Gastrocnemius medialis (tissue), 4 donors: ENCODE measurements around the gene CYP8B1. TPM values are rescaled to one million over a fixed set of nuclear protein-coding genes. Genes with fewer than 3 reads are reported as not detected.

Source experiments
- ATAC-seq, 2 donors: fragments of 150-250 bp; one replicate each; pipeline ENCODE4 v1.9.1; 2016
- DNase-seq, 2 donors: peaks; one replicate each; pipeline ENCODE4 v3.0.0-alpha.2; 2019
- H3K27ac ChIP-seq, 4 donors: fragments of 200-600 bp; sonication (generic); 1 replicate in 1 of 4; 2 replicates in 3 of 4; pipeline ENCODE4 v1.5.1; 2016 to 2018; ENCODE audit warnings: mild to moderate bottlenecking in 2 of 4, moderate library complexity in 1 of 4
- H3K27me3 ChIP-seq, 3 donors: fragments of 200-600 bp; sonication (generic) in 2 of 3; 1 replicate in 1 of 3; 2 replicates in 2 of 3; pipeline versions ENCODE4 v1.5.1 to v1.6.0; 2016 to 2019; ENCODE audit warnings: mild to moderate bottlenecking in 1 of 3, moderate library complexity in 1 of 3
- H3K36me3 ChIP-seq, 2 donors: fragments of 200-600 bp; sonication (generic) in 1 of 2; one replicate each; pipeline ENCODE4 v1.5.1; 2017 to 2018
- H3K4me1 ChIP-seq, 2 donors: fragments of 200-600 bp; sonication (generic) in 1 of 2; one replicate each; pipeline ENCODE4 v1.5.1; 2016 to 2017; ENCODE audit warnings: mild to moderate bottlenecking in 2 of 2
- H3K4me3 ChIP-seq, 4 donors: fragments of 200-600 bp; sonication (generic) in 3 of 4; 1 replicate in 1 of 4; 2 replicates in 3 of 4; pipeline ENCODE4 v1.5.1; 2016 to 2019; ENCODE audit warnings: mild to moderate bottlenecking in 2 of 4
- H3K9me3 ChIP-seq, 3 donors: fragments of 200-600 bp; sonication (generic) in 2 of 3; 1 replicate in 1 of 3; 2 replicates in 2 of 3; pipeline ENCODE4 v1.5.1; 2016 to 2019
- CTCF ChIP-seq, 5 experiments: fragments of 450-650 bp in 3 of 5; fragments of 200-600 bp in 2 of 5; sonication (generic) in 2 of 5; IDR thresholded peaks in 4 of 5; conservative IDR thresholded peaks in 1 of 5; 1 replicate in 4 of 5; 2 replicates in 1 of 5; pipeline ENCODE4 v1.5.1; 2016 to 2019; ENCODE audit warnings: antibody characterized with exemption in 5 of 5, mild to moderate bottlenecking in 3 of 5, moderate library complexity in 3 of 5
- POLR2A ChIP-seq, 2 donors: fragments of 450-650 bp; IDR thresholded peaks; one replicate each; pipeline ENCODE4 v1.6.1; 2017; ENCODE audit warnings: antibody characterized with exemption in 2 of 2, mild to moderate bottlenecking in 2 of 2, moderate library complexity in 2 of 2
- in situ Hi-C, 4 donors: fragments of 200-750 bp; cut with MboI; loops; one replicate each; pipeline versions ENCODE4 v1.15.0 to v1.8.0; 2017; ENCODE audit warnings: low sequenced_read_pairs in 4 of 4
- intact Hi-C: fragments of 100-400 bp; cut with DNase I; formaldehyde crosslinking; loops from one replicate; pipeline ENCODE4 v1.15.1; 2023; ENCODE audit warnings: low total_unique reads
- total RNA-seq, 4 donors: library from RNA; depleted of rRNA; stranded (reverse); fragments of >200 nt; gene quantifications; one replicate each; pipeline versions ENCODE4 v1.1.0 to v1.2.3, GENCODE V29; 2016

The CYP8B1 gene
- total RNA-seq, 4 donors from 2014 or later = 0.62 to 0.93 TPM; not detected in 2

- peak; percentile 95 to 96 for ATAC-seq
- peak in 1 of 2 donors; percentile 32 for DNase-seq
- no peaks in the 10 kb centered on the region for H3K36me3 ChIP-seq
- no peak overlapping the region for H3K27ac ChIP-seq
- peak; percentile 70 to 87 (median 80) for TF ChIP-seq CTCF (IDR thresholded peaks at IDR 0.05 in 4 of 5, conservative IDR thresholded peaks at IDR 0.05 in 1 of 5)
- TF ChIP-seq POLR2A (IDR thresholded peaks at IDR 0.05) = no peak
- intact Hi-C loops (loop anchor here (2.0 kb wide), 1 partner anchor 59 kb away; no protein-coding TSS in a partner anchor), in situ Hi-C loops (loop anchor here (5.0 to 10.0 kb wide), 3 partner anchors 45 to 55 kb away; no protein-coding TSS in a partner anchor)
- H3K4me3 ChIP-seq = no peak overlapping the region
- no peaks in the 10 kb centered on the region for H3K27me3 ChIP-seq
- H3K4me1 ChIP-seq = no peaks in the 10 kb centered on the region
- no peaks in the 10 kb centered on the region for H3K9me3 ChIP-seq
Observed at GRCh38 chr3:42839616-42840015, 36.1 kb downstream of the CYP8B1 start.

GRCh38 chr3:42838571-42838970, 37.1 kb downstream of the CYP8B1 start:
- H3K4me3 ChIP-seq = no peak overlapping the region
- in situ Hi-C loops (loop anchor here (5.0 to 10.0 kb wide), 3 partner anchors 46 to 54 kb away; no protein-coding TSS in a partner anchor), intact Hi-C loops (loop anchor here (2.0 kb wide), 1 partner anchor 58 kb away; no protein-coding TSS in a partner anchor)
- H3K36me3 ChIP-seq = no peaks in the 10 kb centered on the region
- H3K4me1 ChIP-seq = no peaks in the 10 kb centered on the region
- no peak for TF ChIP-seq CTCF (IDR thresholded peaks at IDR 0.05 in 4 of 5, conservative IDR thresholded peaks at IDR 0.05 in 1 of 5)
- TF ChIP-seq POLR2A (IDR thresholded peaks at IDR 0.05) = no peak
- DNase-seq (no peak), ATAC-seq (no peak)
- H3K27me3 ChIP-seq = no peaks in the 10 kb centered on the region
- H3K9me3 ChIP-seq = no peaks in the 10 kb centered on the region
- no peak overlapping the region for H3K27ac ChIP-seq

- intact Hi-C loops = no loop called here
Observed at GRCh38 chr3:42836150-42837123, 39.2 kb downstream of the CYP8B1 start.

GRCh38 chr3:42831321-42831713, 44.4 kb downstream of the CYP8B1 start:
- Histone ChIP-seq H3K27me3 (no peaks in the 10 kb centered on the region), H3K4me3 (no peak overlapping the region), H3K4me1 (no peaks in the 10 kb centered on the region), H3K36me3 (no peaks in the 10 kb centered on the region), H3K9me3 (no peaks in the 10 kb centered on the region), H3K27ac (no peak overlapping the region)
- in situ Hi-C loops = loop anchor here in 3 of 4 donors (5.0 to 10.0 kb wide), 3 partner anchors 46 to 53 kb away; partner anchors contain the start of gene CYP8B1 (in 1 of the 3)
- TF ChIP-seq CTCF (IDR thresholded peaks at IDR 0.05 in 4 of 5, conservative IDR thresholded peaks at IDR 0.05 in 1 of 5) = peak; percentile 66 to 74 (median 72)
- TF ChIP-seq POLR2A (IDR thresholded peaks at IDR 0.05) = no peak
- ATAC-seq = peak; percentile 66 to 82
- intact Hi-C loops = loop anchor here (1.0 to 2.0 kb wide), 2 partner anchors 50 to 51 kb away; no protein-coding TSS in a partner anchor
- peak; percentile 48 to 67 for DNase-seq

More at GRCh38 chr3:42836150-42837123, 39.2 kb downstream of the CYP8B1 start:
- no peak overlapping the region for H3K4me3 ChIP-seq
- H3K27ac ChIP-seq = no peak overlapping the region
- H3K36me3 ChIP-seq = no peaks in the 10 kb centered on the region
- H3K4me1 ChIP-seq = no peaks in the 10 kb centered on the region
- ATAC-seq = no peak
- in situ Hi-C loops = loop anchor here (5.0 to 10.0 kb wide), 3 partner anchors 48 to 52 kb away; no protein-coding TSS in a partner anchor
- no peak for TF ChIP-seq CTCF (IDR thresholded peaks at IDR 0.05 in 4 of 5, conservative IDR thresholded peaks at IDR 0.05 in 1 of 5)
- no peak for TF ChIP-seq POLR2A (IDR thresholded peaks at IDR 0.05)
- no peaks in the 10 kb centered on the region for H3K27me3 ChIP-seq
- no peak for DNase-seq
- no peaks in the 10 kb centered on the region for H3K9me3 ChIP-seq
